ENCODE data around the gene MAP7. TPM values are rescaled to one million over a fixed set of nuclear protein-coding genes. Genes with fewer than 3 reads are reported as not detected.
"Not testable (repeated sequence)": the region's sequence is repeated elsewhere in the genome, so short reads cannot be mapped to it uniquely, and the experiment has no call there.

MAP7 gene
- total RNA-seq = 1 to 10 TPM; 1.1 to 1.3 TPM

DNA sequence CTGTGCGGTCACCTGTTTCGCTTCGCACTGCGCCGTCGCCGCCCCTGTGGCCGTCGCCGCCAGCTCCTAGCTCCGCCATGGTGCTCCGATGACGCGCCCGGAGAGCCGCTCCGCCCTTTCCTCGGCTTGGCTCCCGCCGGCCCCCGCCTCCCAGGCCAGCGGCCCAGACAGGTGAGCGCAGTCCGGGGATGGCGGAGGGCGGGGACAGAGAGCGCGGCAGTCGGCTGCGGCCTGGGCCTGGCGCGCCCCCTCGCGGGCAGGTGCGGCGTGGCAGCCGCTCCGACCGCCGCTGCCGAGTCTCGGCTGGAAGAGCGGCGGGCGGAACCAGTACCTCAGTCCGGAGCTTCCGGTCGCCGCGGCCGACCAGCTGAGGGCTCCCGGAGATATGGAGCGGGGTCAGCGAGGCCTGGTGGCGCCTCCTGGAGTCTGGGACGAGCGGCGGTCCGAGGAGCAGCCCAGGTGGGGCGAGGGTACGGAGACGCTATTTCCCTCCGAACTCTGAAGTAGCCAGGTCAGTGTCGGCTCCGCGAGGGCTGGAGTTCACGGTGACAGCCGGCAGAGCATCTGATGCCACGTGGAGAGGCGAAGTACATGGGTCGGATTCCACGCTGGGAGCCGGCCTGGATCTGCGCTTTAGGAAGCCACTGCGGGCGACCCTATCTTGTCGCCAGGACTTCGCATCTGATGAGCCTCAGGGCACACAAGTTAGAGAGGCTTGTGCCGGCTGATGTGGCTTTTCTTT, at the start of gene MAP7:
Gene MAP7, minus strand, starts transcription at position 93 of the 742 bp plus-strand sequence. Its CDS starts 14 bp downstream, at position 79.
- Mint-ChIP-seq H3K27ac (no peak within 1 kb of the TSS), H3K27me3 (ENCODE audit: low read depth) (peaks cover 38% of the 10 kb centered on the region), H3K4me1 (ENCODE audit: low read depth) (peaks cover 4% of the 10 kb centered on the region), H3K4me3 (peak within 1 kb of the TSS; percentile 54), H3K36me3 (ENCODE audit: low read depth) (no peaks in the 10 kb centered on the region), H3K9me3 (no peaks in the 10 kb centered on the region)
- CTCF ChIA-PET = interaction anchor here (0.5 to 1.7 kb wide), 11 partner anchors 15 to 250 kb away, joined by 3 to 7 read pairs (median 3); no protein-coding TSS in a partner anchor
- peak; percentile 76 for DNase-seq
- intact Hi-C loops (cut with micrococcal nuclease) = loop anchor here (1.0 to 2.0 kb wide), 3 partner anchors 172 to 262 kb away; partner anchors contain the start of gene BCLAF1

DNA sequence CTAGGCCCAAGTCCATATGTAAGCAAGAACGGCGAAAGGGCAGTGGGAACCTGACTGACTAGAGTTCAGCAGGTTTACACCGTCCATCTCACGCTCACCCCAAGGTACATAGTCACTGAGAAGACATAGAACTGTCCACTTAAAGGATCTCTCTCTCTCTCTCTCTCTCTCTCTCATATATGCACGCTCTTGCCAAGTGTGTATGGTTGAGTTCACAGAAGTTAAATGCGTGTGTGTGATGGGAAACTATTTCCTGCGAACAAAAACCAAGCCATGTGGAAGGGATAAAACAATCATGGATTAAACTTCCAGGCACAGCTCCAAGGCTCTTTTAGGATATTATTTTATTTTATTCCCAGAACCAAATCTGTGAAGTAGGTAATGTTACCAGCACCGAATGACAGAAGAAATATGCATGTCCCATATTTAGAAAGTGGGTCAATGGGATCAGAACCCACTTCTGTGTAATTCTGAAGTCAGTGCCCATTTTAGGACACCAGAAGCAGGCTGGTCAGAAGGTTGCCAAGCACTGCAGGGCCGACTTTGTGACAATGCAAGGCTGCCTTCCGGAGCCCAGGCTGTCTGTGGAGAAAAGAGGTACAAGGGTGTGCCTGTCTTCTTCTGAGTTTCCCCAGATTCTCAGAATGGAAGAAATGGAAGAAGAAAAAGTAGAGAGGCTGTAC, 49.2 kb upstream of the MAP7 start:
- DNase-seq = no peak
- Mint-ChIP-seq H3K27me3 (ENCODE audit: low read depth) (no peaks in the 10 kb centered on the region), H3K36me3 (ENCODE audit: low read depth) (peaks cover 9% of the 10 kb centered on the region), H3K9me3 (no peaks in the 10 kb centered on the region), H3K4me1 (ENCODE audit: low read depth) (peaks cover 4% of the 10 kb centered on the region), H3K4me3 (no peak overlapping the region), H3K27ac (no peak overlapping the region)
- CTCF ChIA-PET = interaction anchor here (0.7 to 1.2 kb wide), 2 partner anchors 45 to 193 kb away, joined by 3 to 4 read pairs; partner anchors contain the start of gene MAP3K5
- intact Hi-C loops (cut with micrococcal nuclease) = no loop called here

- Mint-ChIP-seq H3K4me3 (no peak overlapping the region), H3K9me3 (no peaks in the 10 kb centered on the region), H3K36me3 (ENCODE audit: low read depth) (peaks cover 12% of the 10 kb centered on the region), H3K27ac (no peak overlapping the region), H3K27me3 (ENCODE audit: low read depth) (no peaks in the 10 kb centered on the region), H3K4me1 (ENCODE audit: low read depth) (peaks cover 18% of the 10 kb centered on the region)
- CTCF ChIA-PET = interaction anchor here (0.9 kb wide), 1 partner anchor 225 kb away, joined by 3 read pairs; no protein-coding TSS in a partner anchor
- no peak for DNase-seq
- intact Hi-C loops (cut with micrococcal nuclease) = no loop called here
Observed at GRCh38 chr6:136598048-136598447, 47.8 kb upstream of the MAP7 start.

GRCh38 chr6:136594671-136595070, 44.4 kb upstream of the MAP7 start:
- DNase-seq = no peak
- CTCF ChIA-PET = interaction anchor here (1.5 kb wide), 1 partner anchor 198 kb away, joined by 5 read pairs; the partner anchor contains the start of gene MAP3K5
- intact Hi-C loops (cut with micrococcal nuclease) = loop anchor here (1.0 to 5.0 kb wide), 6 partner anchors 14 to 623 kb away; partner anchors contain the start of genes IFNGR1 and PEX7
- Mint-ChIP-seq H3K4me1 (ENCODE audit: low read depth) (peaks cover 19% of the 10 kb centered on the region), H3K9me3 (no peaks in the 10 kb centered on the region), H3K27ac (peak overlapping the region; percentile 83), H3K36me3 (ENCODE audit: low read depth) (peaks cover 40% of the 10 kb centered on the region), H3K4me3 (no peak overlapping the region), H3K27me3 (ENCODE audit: low read depth) (no peaks in the 10 kb centered on the region)

GRCh38 chr6:136593748-136594490, 43.7 kb upstream of the MAP7 start:
- intact Hi-C loops (cut with micrococcal nuclease) = loop anchor here (1.0 to 5.0 kb wide), 6 partner anchors 14 to 623 kb away; partner anchors contain the start of genes IFNGR1 and PEX7
- Mint-ChIP-seq H3K9me3 (no peaks in the 10 kb centered on the region), H3K36me3 (ENCODE audit: low read depth) (peaks cover 42% of the 10 kb centered on the region), H3K27me3 (ENCODE audit: low read depth) (no peaks in the 10 kb centered on the region), H3K4me3 (peak overlapping the region; percentile 27), H3K27ac (peak overlapping the region; percentile 83), H3K4me1 (ENCODE audit: low read depth) (peaks cover 19% of the 10 kb centered on the region)
- peak; percentile 79 for DNase-seq
- CTCF ChIA-PET = interaction anchor here (0.6 to 1.5 kb wide), 2 partner anchors 15 to 198 kb away, joined by 3 to 5 read pairs; partner anchors contain the start of gene MAP3K5

GRCh38 chr6:136592930-136593673, 42.9 kb upstream of the MAP7 start:
- peaks cover 45% of the 10 kb centered on the region for H3K36me3 Mint-ChIP-seq (ENCODE audit: low read depth)
- CTCF ChIA-PET = interaction anchor here (1.5 kb wide), 1 partner anchor 199 kb away, joined by 5 read pairs; the partner anchor contains the start of gene MAP3K5
- intact Hi-C loops (cut with micrococcal nuclease) = loop anchor here (5.0 kb wide), 1 partner anchor 624 kb away; the partner anchor contains the start of gene IFNGR1
- H3K9me3 Mint-ChIP-seq = no peaks in the 10 kb centered on the region
- no peak overlapping the region for H3K4me3 Mint-ChIP-seq
- peak overlapping the region; percentile 77 for H3K27ac Mint-ChIP-seq
- H3K27me3 Mint-ChIP-seq (ENCODE audit: low read depth) = no peaks in the 10 kb centered on the region
- no peak for DNase-seq
- peaks cover 19% of the 10 kb centered on the region for H3K4me1 Mint-ChIP-seq (ENCODE audit: low read depth)

- no peak overlapping the region for H3K27ac Mint-ChIP-seq
- CTCF ChIA-PET = no interaction called here
- intact Hi-C loops (cut with micrococcal nuclease) = loop anchor here (5.0 kb wide), 1 partner anchor 626 kb away; the partner anchor contains the start of gene IFNGR1
Observed at GRCh38 chr6:136591617-136592016, 41.4 kb upstream of the MAP7 start.

DNA sequence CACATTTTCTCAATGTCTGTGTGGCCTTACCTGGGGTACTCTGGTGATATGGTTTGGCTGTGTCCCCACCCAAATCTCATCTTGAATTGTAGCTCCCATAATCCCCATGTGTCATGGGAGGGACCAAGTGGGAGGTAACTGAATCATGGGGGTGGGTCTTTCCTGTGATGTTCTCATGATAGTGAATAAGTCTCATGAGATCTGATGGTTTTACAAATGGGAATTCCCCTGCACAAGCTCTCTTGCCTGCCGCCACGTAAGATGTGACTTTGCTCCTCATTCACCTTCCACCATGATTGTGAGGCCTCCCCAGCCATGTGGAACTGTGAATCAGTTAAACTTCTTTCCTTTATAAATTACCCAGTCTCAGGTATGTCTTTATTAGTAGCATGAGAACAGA, 40.6 kb upstream of the MAP7 start:
- H3K4me3 Mint-ChIP-seq; H3K27ac Mint-ChIP-seq; H3K27me3 Mint-ChIP-seq (ENCODE audit: low read depth); H3K9me3 Mint-ChIP-seq; DNase-seq: not testable (repeated sequence)
- intact Hi-C loops (cut with micrococcal nuclease) = loop anchor here (5.0 kb wide), 1 partner anchor 626 kb away; the partner anchor contains the start of gene IFNGR1
- CTCF ChIA-PET = interaction anchor here (0.7 kb wide), 1 partner anchor 66 kb away, joined by 3 read pairs; no protein-coding TSS in a partner anchor
- peaks cover 19% of the 10 kb centered on the region for H3K4me1 Mint-ChIP-seq (ENCODE audit: low read depth)
- peaks cover 39% of the 10 kb centered on the region for H3K36me3 Mint-ChIP-seq (ENCODE audit: low read depth)

More at GRCh38 chr6:136591617-136592016, 41.4 kb upstream of the MAP7 start:
- Mint-ChIP-seq H3K27me3 (ENCODE audit: low read depth) (no peaks in the 10 kb centered on the region), H3K9me3 (no peaks in the 10 kb centered on the region), H3K4me1 (ENCODE audit: low read depth) (peaks cover 19% of the 10 kb centered on the region), H3K4me3 (no peak overlapping the region), H3K36me3 (ENCODE audit: low read depth) (peaks cover 45% of the 10 kb centered on the region)
- DNase-seq = no peak

- DNase-seq = no peak
Observed at GRCh38 chr6:136587527-136587926, 37.3 kb upstream of the MAP7 start.

DNA sequence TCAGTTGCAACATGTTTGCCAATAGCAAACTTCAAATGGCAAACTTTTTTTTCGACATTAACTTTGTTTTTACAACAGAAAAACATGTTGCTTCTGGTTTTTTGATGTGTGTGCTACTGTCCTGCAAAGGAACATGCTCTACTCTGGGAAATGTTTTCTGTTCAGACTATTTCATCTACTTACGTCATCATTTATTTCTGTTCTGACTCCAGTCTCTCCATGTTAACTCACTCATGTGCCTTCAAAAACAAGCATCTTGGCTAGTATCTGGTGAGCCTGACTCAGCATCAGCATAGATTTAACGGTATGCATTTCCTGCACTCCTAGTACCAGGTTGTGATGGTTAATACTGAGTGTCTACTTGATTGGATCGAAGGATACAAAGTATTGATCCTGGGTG, 36.1 kb upstream of the MAP7 start:
- no peaks in the 10 kb centered on the region for H3K27me3 Mint-ChIP-seq (ENCODE audit: low read depth)
- intact Hi-C loops (cut with micrococcal nuclease) = loop anchor here (1.0 kb wide), 1 partner anchor 22 kb away; no protein-coding TSS in a partner anchor
- no peaks in the 10 kb centered on the region for H3K4me1 Mint-ChIP-seq (ENCODE audit: low read depth)
- no peak overlapping the region for H3K4me3 Mint-ChIP-seq
- H3K27ac Mint-ChIP-seq = no peak overlapping the region
- CTCF ChIA-PET = interaction anchor here (0.6 to 1.3 kb wide), 2 partner anchors 19 to 22 kb away, joined by 3 to 4 read pairs; no protein-coding TSS in a partner anchor
- no peaks in the 10 kb centered on the region for H3K9me3 Mint-ChIP-seq
- H3K36me3 Mint-ChIP-seq (ENCODE audit: low read depth) = peaks cover 28% of the 10 kb centered on the region
- no peak for DNase-seq

More at GRCh38 chr6:136587527-136587926, 37.3 kb upstream of the MAP7 start:
- no peaks in the 10 kb centered on the region for H3K27me3 Mint-ChIP-seq (ENCODE audit: low read depth)
- H3K36me3 Mint-ChIP-seq (ENCODE audit: low read depth) = peaks cover 36% of the 10 kb centered on the region
- H3K9me3 Mint-ChIP-seq = no peaks in the 10 kb centered on the region
- H3K27ac Mint-ChIP-seq = no peak overlapping the region
- CTCF ChIA-PET = interaction anchor here (1.3 kb wide), 1 partner anchor 21 kb away, joined by 3 read pairs; no protein-coding TSS in a partner anchor
- intact Hi-C loops (cut with micrococcal nuclease) = no loop called here
- H3K4me3 Mint-ChIP-seq = no peak overlapping the region
- H3K4me1 Mint-ChIP-seq (ENCODE audit: low read depth) = no peaks in the 10 kb centered on the region

DNA sequence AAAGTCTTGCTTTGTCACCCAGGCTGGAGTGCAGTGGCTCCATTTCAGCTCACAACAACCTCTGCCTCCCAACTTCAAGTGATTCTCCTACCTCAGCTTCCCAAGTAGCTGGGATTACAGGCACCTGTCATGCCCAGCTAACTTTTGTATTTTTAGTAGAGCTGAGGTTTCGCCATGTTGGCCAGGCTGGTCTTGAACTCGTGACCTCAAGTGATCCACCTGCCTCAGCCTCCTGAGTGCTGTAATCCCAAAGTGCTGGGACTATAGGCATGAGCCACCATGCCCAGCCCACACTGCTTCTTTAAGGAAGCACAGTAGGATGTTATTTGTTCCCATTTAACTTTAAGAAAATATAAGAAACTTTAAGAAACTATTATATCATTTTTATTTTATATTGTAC, 35.3 kb upstream of the MAP7 start:
- DNase-seq; H3K4me1 Mint-ChIP-seq (ENCODE audit: low read depth); intact Hi-C loops (cut with micrococcal nuclease); H3K27ac Mint-ChIP-seq; H3K9me3 Mint-ChIP-seq; H3K4me3 Mint-ChIP-seq; H3K27me3 Mint-ChIP-seq (ENCODE audit: low read depth): not testable (repeated sequence)
- CTCF ChIA-PET = interaction anchor here (0.6 to 0.7 kb wide), 4 partner anchors 12 to 302 kb away, joined by 4 to 6 read pairs (median 4); no protein-coding TSS in a partner anchor
- H3K36me3 Mint-ChIP-seq (ENCODE audit: low read depth) = peaks cover 24% of the 10 kb centered on the region
